Astrocyte (in vitro differentiated cells and primary cell): ENCODE data around the gene ETS1. TPM values are rescaled to one million over a fixed set of nuclear protein-coding genes. Genes with fewer than 3 reads are reported as not detected.

Source experiments
- DNase-seq: peaks from one replicate; pipeline ENCODE4 v3.0.0-alpha.2; 2010; ENCODE audit warnings: low read depth
- FAIRE-seq: peaks from 2 replicates; lab custom pipeline; 2011; peaks lifted over from hg19 to GRCh38; lab: Jason Lieb, UNC
- H2AFZ ChIP-seq: 2 replicates; pipeline ENCODE4 v1.6.0; 2012; ENCODE audit warnings: low read depth, low read length, inconsistent platforms
- H3K27ac ChIP-seq: 2 replicates; pipeline ENCODE4 v1.5.1; 2011; ENCODE audit warnings: low read depth, low read length, inconsistent platforms
- H3K27me3 ChIP-seq: 2 replicates; pipeline ENCODE4 v1.6.0; 2011; ENCODE audit warnings: low read length, inconsistent platforms; ENCODE audit not compliant: insufficient read depth
- H3K36me3 ChIP-seq: 2 replicates; pipeline ENCODE4 v1.5.1; 2011; ENCODE audit warnings: low read length, inconsistent platforms; ENCODE audit not compliant: insufficient read depth
- H3K4me1 ChIP-seq: 2 replicates; pipeline ENCODE4 v1.5.1; 2011; ENCODE audit warnings: low read length, inconsistent platforms; ENCODE audit not compliant: insufficient read depth
- H3K4me2 ChIP-seq: 2 replicates; pipeline ENCODE4 v1.6.0; 2012; ENCODE audit warnings: low read length, inconsistent platforms
- H3K4me3 ChIP-seq: 2 replicates; pipeline ENCODE4 v1.5.1; 2011; ENCODE audit warnings: low read depth, mild to moderate bottlenecking, low read length, inconsistent platforms; ENCODE audit not compliant: insufficient read depth
- H3K79me2 ChIP-seq: 2 replicates; pipeline ENCODE4 v1.6.0; 2012; ENCODE audit warnings: mild to moderate bottlenecking, low read length, inconsistent platforms; ENCODE audit not compliant: insufficient read depth
- H3K9ac ChIP-seq: 2 replicates; pipeline ENCODE4 v1.6.0; 2012; ENCODE audit warnings: mild to moderate bottlenecking, low read length, inconsistent platforms
- H3K9me3 ChIP-seq: 2 replicates; pipeline ENCODE4 v1.5.1; 2012; ENCODE audit warnings: low read depth, mild to moderate bottlenecking, low read length, inconsistent platforms; ENCODE audit not compliant: insufficient read depth
- H4K20me1 ChIP-seq: 2 replicates; pipeline ENCODE4 v1.6.0; 2012; ENCODE audit warnings: low read length, inconsistent platforms; ENCODE audit not compliant: insufficient read depth
- H3K27ac Mint-ChIP-seq: one replicate; pipeline ENCODE4 v1.8.0; 2021; ENCODE audit warnings: mild to moderate bottlenecking, mixed read lengths; ENCODE audit not compliant: unreplicated experiment
- H3K27me3 Mint-ChIP-seq: one replicate; pipeline ENCODE4 v1.8.0; 2021; ENCODE audit warnings: low read depth, mixed read lengths; ENCODE audit not compliant: unreplicated experiment
- H3K36me3 Mint-ChIP-seq: one replicate; pipeline ENCODE4 v1.8.0; 2021; ENCODE audit warnings: low read depth, mixed read lengths; ENCODE audit not compliant: unreplicated experiment
- H3K4me1 Mint-ChIP-seq: one replicate; pipeline ENCODE4 v1.8.0; 2021; ENCODE audit warnings: low read depth, mixed read lengths; ENCODE audit not compliant: unreplicated experiment
- H3K4me3 Mint-ChIP-seq: one replicate; pipeline ENCODE4 v1.8.0; 2021; ENCODE audit warnings: mild to moderate bottlenecking, moderate library complexity, mixed read lengths; ENCODE audit not compliant: unreplicated experiment
- H3K9me3 Mint-ChIP-seq: one replicate; pipeline ENCODE4 v1.8.0; 2021; ENCODE audit warnings: mild to moderate bottlenecking, mixed read lengths; ENCODE audit not compliant: unreplicated experiment
- EZH2 ChIP-seq: IDR thresholded peaks from 2 replicates; pipeline ENCODE4 v1.6.1; 2012; ENCODE audit warnings: mild to moderate bottlenecking, low read length, inconsistent platforms; ENCODE audit not compliant: insufficient read depth
- total RNA-seq: library from RNA; stranded (reverse); gene quantifications from 2 replicates; pipeline ENCODE4 v1.2.1, GENCODE V29; 2021
- TF ChIP-seq, protein P1 (sequence below): IDR thresholded peaks from 2 replicates; pipeline ENCODE4 v1.5.1; 2011; ENCODE audit warnings: low read depth, mild to moderate bottlenecking, inconsistent platforms, low read length, moderate library complexity; ENCODE audit not compliant: insufficient read depth

The ETS1 gene
- total RNA-seq, 1 donor from 2014 or later: 107 TPM

DNA sequence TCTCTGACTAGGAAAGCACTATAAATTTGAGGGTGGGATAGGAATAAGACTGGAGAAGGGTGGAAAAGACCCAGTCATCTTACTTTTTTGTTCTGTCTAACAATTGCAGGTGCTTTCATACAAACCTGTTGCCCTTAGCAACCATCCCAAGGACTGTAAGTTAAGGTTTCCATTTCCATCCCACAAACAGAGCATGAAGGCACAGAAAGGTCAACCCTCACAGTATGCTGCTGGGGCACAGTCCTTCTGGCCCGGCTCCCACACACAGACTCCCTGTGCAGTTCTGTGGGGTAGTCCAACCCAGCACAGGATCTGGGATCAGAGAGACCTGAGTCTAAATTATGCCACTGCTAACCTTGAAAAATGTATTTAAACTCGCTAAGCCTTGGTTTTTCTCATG, 38.4 kb upstream of the ETS1 start:
- Mint-ChIP-seq H3K9me3 (no peaks in the 10 kb centered on the region), H3K4me3 (no peak overlapping the region), H3K36me3 (no peaks in the 10 kb centered on the region), H3K27me3 (no peaks in the 10 kb centered on the region), H3K27ac (no peak overlapping the region), H3K4me1 (peaks cover 17% of the 10 kb centered on the region)
- Histone ChIP-seq H3K4me2 (no peak overlapping the region), H3K36me3 (no peaks in the 10 kb centered on the region), H3K27ac (no peak overlapping the region), H2AFZ (no peak overlapping the region), H3K27me3 (no peaks in the 10 kb centered on the region), H3K9ac (no peak overlapping the region), H3K9me3 (no peaks in the 10 kb centered on the region), H3K4me3 (no peak overlapping the region), H4K20me1 (no peaks in the 10 kb centered on the region), H3K79me2 (no peaks in the 10 kb centered on the region), H3K4me1 (peaks cover 10% of the 10 kb centered on the region)
- FAIRE-seq: no peak
- TF ChIP-seq EZH2: no peak
- TF ChIP-seq, protein P1, sequence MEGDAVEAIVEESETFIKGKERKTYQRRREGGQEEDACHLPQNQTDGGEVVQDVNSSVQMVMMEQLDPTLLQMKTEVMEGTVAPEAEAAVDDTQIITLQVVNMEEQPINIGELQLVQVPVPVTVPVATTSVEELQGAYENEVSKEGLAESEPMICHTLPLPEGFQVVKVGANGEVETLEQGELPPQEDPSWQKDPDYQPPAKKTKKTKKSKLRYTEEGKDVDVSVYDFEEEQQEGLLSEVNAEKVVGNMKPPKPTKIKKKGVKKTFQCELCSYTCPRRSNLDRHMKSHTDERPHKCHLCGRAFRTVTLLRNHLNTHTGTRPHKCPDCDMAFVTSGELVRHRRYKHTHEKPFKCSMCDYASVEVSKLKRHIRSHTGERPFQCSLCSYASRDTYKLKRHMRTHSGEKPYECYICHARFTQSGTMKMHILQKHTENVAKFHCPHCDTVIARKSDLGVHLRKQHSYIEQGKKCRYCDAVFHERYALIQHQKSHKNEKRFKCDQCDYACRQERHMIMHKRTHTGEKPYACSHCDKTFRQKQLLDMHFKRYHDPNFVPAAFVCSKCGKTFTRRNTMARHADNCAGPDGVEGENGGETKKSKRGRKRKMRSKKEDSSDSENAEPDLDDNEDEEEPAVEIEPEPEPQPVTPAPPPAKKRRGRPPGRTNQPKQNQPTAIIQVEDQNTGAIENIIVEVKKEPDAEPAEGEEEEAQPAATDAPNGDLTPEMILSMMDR: no peak
- no peak for DNase-seq

DNA sequence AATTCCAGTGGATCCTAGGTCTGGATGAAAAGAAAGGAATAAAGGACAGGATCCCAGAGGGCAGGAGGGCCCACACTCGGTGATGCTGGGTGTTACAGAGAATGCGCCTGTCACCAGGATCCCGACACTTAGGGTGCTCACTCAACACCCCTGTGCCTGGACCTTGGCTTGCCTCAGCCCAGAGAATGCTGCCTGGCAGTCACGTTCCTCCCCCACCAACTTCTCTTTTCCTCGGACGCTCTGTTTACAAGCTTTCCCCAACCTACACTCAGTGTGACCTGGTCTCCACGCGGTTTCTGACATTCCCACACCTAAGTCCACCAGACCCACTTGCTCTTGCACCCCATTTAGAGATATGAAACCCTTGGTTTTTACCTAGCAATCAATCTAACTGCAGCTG, 38.0 kb upstream of the ETS1 start:
- no peak for FAIRE-seq

More for the DNA sequence above, 38.0 kb upstream of the ETS1 start:
- Histone ChIP-seq H3K4me3 (no peak overlapping the region), H2AFZ (no peak overlapping the region), H3K27me3 (no peaks in the 10 kb centered on the region), H3K4me1 (peaks cover 6% of the 10 kb centered on the region), H3K36me3 (no peaks in the 10 kb centered on the region), H3K27ac (no peak overlapping the region), H3K9me3 (no peaks in the 10 kb centered on the region), H4K20me1 (no peaks in the 10 kb centered on the region), H3K79me2 (no peaks in the 10 kb centered on the region), H3K4me2 (no peak overlapping the region), H3K9ac (no peak overlapping the region)
- no peaks in the 10 kb centered on the region for H3K9me3 Mint-ChIP-seq
- TF ChIP-seq, protein P1: no peak
- TF ChIP-seq EZH2: no peak
- no peaks in the 10 kb centered on the region for H3K27me3 Mint-ChIP-seq
- H3K4me1 Mint-ChIP-seq: peaks cover 18% of the 10 kb centered on the region
- DNase-seq: no peak
- no peak overlapping the region for H3K27ac Mint-ChIP-seq
- H3K4me3 Mint-ChIP-seq: no peak overlapping the region
- H3K36me3 Mint-ChIP-seq: no peaks in the 10 kb centered on the region
